ENCODE results near the gene RNF225. TPM values are rescaled to one million over a fixed set of nuclear protein-coding genes. Genes with fewer than 3 reads are reported as not detected.
A peak's percentile ranks its signal among the peaks of the same experiment; 100 is the strongest.

The RNF225 gene
- total and polyA plus RNA-seq, 2 of the 13 experiments (the other 11 are each of a cell fraction or from before 2014, with no cell fraction given), result not detected

DNA sequence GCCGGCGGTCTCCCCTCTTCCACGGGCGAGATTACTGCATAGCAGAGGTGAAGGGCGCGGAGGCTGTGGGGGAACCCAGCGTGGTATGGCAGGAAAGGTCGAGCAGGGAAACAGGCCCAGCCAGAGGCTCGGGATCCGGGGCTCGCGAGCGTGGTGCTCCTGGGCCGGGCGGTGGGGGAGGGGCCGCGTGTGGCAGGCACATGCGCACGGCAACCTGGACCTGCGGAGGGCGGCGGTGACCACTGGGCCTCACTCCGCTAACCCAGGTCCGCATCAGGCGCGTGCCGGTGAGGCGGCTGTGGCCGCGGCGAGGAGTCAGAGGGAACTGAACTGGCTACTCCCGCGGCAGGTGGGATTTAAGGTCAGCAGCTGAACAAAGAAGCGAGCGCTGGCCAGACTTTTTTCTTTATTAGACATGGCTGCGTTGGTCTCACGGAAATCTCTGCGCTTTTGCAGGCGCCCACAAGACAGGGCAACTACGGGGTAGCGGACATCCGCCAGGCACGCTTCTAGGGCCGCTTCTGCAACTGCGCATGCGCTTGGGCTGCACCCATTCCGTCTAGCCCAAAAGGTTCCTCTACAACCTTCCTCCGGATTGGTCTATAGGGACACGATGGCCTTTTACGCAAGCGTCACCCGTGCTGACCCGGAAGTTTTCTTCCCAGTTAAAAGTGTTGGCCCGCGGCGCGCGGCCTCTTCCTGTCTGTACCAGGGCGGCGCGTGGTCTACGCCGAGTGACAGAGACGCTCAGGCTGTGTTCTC is 8.7 kb upstream of the RNF225 start, which contains the start of gene RPS5 (continued):
- TF ChIP-seq, protein P1, sequence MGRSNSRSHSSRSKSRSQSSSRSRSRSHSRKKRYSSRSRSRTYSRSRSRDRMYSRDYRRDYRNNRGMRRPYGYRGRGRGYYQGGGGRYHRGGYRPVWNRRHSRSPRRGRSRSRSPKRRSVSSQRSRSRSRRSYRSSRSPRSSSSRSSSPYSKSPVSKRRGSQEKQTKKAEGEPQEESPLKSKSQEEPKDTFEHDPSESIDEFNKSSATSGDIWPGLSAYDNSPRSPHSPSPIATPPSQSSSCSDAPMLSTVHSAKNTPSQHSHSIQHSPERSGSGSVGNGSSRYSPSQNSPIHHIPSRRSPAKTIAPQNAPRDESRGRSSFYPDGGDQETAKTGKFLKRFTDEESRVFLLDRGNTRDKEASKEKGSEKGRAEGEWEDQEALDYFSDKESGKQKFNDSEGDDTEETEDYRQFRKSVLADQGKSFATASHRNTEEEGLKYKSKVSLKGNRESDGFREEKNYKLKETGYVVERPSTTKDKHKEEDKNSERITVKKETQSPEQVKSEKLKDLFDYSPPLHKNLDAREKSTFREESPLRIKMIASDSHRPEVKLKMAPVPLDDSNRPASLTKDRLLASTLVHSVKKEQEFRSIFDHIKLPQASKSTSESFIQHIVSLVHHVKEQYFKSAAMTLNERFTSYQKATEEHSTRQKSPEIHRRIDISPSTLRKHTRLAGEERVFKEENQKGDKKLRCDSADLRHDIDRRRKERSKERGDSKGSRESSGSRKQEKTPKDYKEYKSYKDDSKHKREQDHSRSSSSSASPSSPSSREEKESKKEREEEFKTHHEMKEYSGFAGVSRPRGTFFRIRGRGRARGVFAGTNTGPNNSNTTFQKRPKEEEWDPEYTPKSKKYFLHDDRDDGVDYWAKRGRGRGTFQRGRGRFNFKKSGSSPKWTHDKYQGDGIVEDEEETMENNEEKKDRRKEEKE (IDR thresholded peaks at IDR 0.05), result no peak
- TF ChIP-seq THYN1 (CRISPR knock-in tag; IDR thresholded peaks at IDR 0.05; ENCODE audit: borderline replicate concordance, low read depth) (no peak), ZNF382 (CRISPR knock-in tag; IDR thresholded peaks at IDR 0.05; ENCODE audit: borderline replicate concordance) (no peak), TMF1 (CRISPR knock-in tag; IDR thresholded peaks at IDR 0.05; ENCODE audit: low read depth) (peak; percentile 34; the same call in 1 of the 2 replicates), NFE2 (CRISPR knock-in tag; IDR thresholded peaks at IDR 0.05) (no peak), POGZ (CRISPR knock-in tag; IDR thresholded peaks at IDR 0.05) (no peak), PCBP1 (IDR thresholded peaks at IDR 0.05; ENCODE audit: borderline replicate concordance, low read depth, low read length) (0 out of 2 replicates have a peak, but pooled peaks have one; percentile 56), HNRNPLL (IDR thresholded peaks at IDR 0.05; ENCODE audit: low read depth, low read length, poor library complexity, severe bottlenecking) (peak; percentile 87), ZNF3 (CRISPR knock-in tag; IDR thresholded peaks at IDR 0.05) (no peak), ZNF816 (CRISPR knock-in tag; IDR thresholded peaks at IDR 0.05; ENCODE audit: borderline replicate concordance) (no peak; the same call in 1 of the 2 replicates), EEA1 (CRISPR knock-in tag; IDR thresholded peaks at IDR 0.05; ENCODE audit: borderline replicate concordance) (peak; percentile 98)
- TF ChIP-seq, protein P2, sequence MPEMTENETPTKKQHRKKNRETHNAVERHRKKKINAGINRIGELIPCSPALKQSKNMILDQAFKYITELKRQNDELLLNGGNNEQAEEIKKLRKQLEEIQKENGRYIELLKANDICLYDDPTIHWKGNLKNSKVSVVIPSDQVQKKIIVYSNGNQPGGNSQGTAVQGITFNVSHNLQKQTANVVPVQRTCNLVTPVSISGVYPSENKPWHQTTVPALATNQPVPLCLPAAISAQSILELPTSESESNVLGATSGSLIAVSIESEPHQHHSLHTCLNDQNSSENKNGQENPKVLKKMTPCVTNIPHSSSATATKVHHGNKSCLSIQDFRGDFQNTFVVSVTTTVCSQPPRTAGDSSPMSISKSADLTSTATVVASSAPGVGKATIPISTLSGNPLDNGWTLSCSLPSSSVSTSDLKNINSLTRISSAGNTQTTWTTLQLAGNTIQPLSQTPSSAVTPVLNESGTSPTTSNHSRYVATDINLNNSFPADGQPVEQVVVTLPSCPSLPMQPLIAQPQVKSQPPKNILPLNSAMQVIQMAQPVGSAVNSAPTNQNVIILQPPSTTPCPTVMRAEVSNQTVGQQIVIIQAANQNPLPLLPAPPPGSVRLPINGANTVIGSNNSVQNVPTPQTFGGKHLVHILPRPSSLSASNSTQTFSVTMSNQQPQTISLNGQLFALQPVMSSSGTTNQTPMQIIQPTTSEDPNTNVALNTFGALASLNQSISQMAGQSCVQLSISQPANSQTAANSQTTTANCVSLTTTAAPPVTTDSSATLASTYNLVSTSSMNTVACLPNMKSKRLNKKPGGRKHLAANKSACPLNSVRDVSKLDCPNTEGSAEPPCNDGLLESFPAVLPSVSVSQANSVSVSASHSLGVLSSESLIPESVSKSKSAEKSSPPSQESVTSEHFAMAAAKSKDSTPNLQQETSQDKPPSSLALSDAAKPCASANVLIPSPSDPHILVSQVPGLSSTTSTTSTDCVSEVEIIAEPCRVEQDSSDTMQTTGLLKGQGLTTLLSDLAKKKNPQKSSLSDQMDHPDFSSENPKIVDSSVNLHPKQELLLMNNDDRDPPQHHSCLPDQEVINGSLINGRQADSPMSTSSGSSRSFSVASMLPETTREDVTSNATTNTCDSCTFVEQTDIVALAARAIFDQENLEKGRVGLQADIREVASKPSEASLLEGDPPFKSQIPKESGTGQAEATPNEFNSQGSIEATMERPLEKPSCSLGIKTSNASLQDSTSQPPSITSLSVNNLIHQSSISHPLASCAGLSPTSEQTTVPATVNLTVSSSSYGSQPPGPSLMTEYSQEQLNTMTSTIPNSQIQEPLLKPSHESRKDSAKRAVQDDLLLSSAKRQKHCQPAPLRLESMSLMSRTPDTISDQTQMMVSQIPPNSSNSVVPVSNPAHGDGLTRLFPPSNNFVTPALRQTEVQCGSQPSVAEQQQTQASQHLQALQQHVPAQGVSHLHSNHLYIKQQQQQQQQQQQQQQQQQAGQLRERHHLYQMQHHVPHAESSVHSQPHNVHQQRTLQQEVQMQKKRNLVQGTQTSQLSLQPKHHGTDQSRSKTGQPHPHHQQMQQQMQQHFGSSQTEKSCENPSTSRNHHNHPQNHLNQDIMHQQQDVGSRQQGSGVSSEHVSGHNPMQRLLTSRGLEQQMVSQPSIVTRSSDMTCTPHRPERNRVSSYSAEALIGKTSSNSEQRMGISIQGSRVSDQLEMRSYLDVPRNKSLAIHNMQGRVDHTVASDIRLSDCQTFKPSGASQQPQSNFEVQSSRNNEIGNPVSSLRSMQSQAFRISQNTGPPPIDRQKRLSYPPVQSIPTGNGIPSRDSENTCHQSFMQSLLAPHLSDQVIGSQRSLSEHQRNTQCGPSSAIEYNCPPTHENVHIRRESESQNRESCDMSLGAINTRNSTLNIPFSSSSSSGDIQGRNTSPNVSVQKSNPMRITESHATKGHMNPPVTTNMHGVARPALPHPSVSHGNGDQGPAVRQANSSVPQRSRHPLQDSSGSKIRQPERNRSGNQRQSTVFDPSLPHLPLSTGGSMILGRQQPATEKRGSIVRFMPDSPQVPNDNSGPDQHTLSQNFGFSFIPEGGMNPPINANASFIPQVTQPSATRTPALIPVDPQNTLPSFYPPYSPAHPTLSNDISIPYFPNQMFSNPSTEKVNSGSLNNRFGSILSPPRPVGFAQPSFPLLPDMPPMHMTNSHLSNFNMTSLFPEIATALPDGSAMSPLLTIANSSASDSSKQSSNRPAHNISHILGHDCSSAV (CRISPR knock-in tag; IDR thresholded peaks at IDR 0.05; ENCODE audit: borderline replicate concordance), result no peak
- TF ChIP-seq, protein P3, sequence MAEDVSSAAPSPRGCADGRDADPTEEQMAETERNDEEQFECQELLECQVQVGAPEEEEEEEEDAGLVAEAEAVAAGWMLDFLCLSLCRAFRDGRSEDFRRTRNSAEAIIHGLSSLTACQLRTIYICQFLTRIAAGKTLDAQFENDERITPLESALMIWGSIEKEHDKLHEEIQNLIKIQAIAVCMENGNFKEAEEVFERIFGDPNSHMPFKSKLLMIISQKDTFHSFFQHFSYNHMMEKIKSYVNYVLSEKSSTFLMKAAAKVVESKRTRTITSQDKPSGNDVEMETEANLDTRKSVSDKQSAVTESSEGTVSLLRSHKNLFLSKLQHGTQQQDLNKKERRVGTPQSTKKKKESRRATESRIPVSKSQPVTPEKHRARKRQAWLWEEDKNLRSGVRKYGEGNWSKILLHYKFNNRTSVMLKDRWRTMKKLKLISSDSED (CRISPR knock-in tag; IDR thresholded peaks at IDR 0.05), result peak; percentile 84; the same call in 1 of the 2 replicates
- TF ChIP-seq, protein P4, sequence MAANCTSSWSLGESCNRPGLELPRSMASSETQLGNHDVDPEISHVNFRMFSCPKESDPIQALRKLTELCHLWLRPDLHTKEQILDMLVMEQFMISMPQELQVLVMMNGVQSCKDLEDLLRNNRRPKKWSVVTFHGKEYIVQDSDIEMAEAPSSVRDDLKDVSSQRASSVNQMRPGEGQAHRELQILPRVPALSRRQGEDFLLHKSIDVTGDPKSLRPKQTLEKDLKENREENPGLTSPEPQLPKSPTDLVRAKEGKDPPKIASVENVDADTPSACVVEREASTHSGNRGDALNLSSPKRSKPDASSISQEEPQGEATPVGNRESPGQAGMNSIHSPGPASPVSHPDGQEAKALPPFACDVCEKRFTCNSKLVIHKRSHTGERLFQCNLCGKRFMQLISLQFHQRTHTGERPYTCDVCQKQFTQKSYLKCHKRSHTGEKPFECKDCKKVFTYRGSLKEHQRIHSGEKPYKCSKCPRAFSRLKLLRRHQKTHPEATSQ (CRISPR knock-in tag; IDR thresholded peaks at IDR 0.05; ENCODE audit: borderline replicate concordance), result no peak; the same call in 1 of the 2 replicates
